Nephron progenitor cell (in vitro differentiated cells): ENCODE data around the gene APLP2.
A peak's percentile ranks its signal among the peaks of the same experiment; 100 is the strongest.

ENCODE experiments used
- DNase-seq: peaks from one replicate; pipeline ENCODE4 v3.0.0; 2021
- H3K27ac Mint-ChIP-seq: 2 replicates; pipeline ENCODE4 v1.8.0; 2021; ENCODE audit warnings: mild to moderate bottlenecking, moderate library complexity, mixed read lengths
- H3K27me3 Mint-ChIP-seq: 2 replicates; pipeline ENCODE4 v1.8.0; 2021; ENCODE audit warnings: mild to moderate bottlenecking, low read depth, mixed read lengths; ENCODE audit not compliant: poor library complexity
- H3K36me3 Mint-ChIP-seq: 2 replicates; pipeline ENCODE4 v1.8.0; 2021; ENCODE audit warnings: low read depth, mixed read lengths
- H3K4me1 Mint-ChIP-seq: 2 replicates; pipeline ENCODE4 v1.8.0; 2021; ENCODE audit warnings: mixed read lengths
- H3K4me3 Mint-ChIP-seq: 2 replicates; pipeline ENCODE4 v1.8.0; 2021; ENCODE audit warnings: mild to moderate bottlenecking, moderate library complexity, mixed read lengths
- H3K9me3 Mint-ChIP-seq: 2 replicates; pipeline ENCODE4 v1.8.0; 2021; ENCODE audit warnings: mild to moderate bottlenecking, moderate library complexity, mixed read lengths
- CTCF ChIP-seq: fragments of 200-600 bp; sonication (generic); IDR thresholded peaks from 2 replicates; pipeline ENCODE4 v1.5.0; 2021; ENCODE audit warnings: antibody characterized with exemption

Gene APLP2

DNA sequence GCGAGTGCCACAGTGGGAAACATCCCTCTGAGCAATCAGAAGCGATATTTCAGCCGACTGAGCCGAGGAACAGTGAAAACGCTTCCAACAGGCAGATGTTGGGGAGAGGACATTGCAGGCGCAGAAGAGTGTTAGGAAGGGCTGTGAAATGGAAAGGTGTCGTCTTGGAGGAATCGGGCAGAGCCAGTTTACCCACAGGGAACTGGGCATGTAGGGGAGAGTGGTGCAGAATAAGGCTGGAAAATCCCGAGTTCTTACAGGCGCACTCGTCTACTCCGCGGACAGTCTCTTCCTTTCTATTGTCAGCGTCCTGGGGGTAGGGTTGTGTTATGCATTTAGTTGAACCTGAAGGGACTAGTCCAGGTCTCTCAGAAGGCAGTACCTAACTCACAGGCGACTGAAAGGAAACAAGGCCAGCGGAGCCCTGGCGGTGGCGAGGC is 1.1 kb upstream of the APLP2 start:
- no peak overlapping the region for H3K27ac Mint-ChIP-seq
- TF ChIP-seq CTCF, result no peak
- peaks cover 10% of the 10 kb centered on the region for H3K27me3 Mint-ChIP-seq
- H3K9me3 Mint-ChIP-seq, result no peaks in the 10 kb centered on the region
- no peak for DNase-seq
- H3K36me3 Mint-ChIP-seq, result peaks cover under 1% of the 10 kb centered on the region
- peaks cover 52% of the 10 kb centered on the region for H3K4me1 Mint-ChIP-seq
- peak overlapping the region; percentile 89 for H3K4me3 Mint-ChIP-seq

- Mint-ChIP-seq H3K27ac (peak overlapping the region; percentile 77), H3K27me3 (peaks cover 4% of the 10 kb centered on the region), H3K36me3 (peaks cover 6% of the 10 kb centered on the region), H3K4me3 (peak overlapping the region; percentile 89), H3K4me1 (peaks cover 54% of the 10 kb centered on the region), H3K9me3 (peaks cover 3% of the 10 kb centered on the region)
- no peak for TF ChIP-seq CTCF
- no peak for DNase-seq
These were observed 572 bp upstream of the APLP2 start for GRCh38 chr11:130068986-130069658.

DNA sequence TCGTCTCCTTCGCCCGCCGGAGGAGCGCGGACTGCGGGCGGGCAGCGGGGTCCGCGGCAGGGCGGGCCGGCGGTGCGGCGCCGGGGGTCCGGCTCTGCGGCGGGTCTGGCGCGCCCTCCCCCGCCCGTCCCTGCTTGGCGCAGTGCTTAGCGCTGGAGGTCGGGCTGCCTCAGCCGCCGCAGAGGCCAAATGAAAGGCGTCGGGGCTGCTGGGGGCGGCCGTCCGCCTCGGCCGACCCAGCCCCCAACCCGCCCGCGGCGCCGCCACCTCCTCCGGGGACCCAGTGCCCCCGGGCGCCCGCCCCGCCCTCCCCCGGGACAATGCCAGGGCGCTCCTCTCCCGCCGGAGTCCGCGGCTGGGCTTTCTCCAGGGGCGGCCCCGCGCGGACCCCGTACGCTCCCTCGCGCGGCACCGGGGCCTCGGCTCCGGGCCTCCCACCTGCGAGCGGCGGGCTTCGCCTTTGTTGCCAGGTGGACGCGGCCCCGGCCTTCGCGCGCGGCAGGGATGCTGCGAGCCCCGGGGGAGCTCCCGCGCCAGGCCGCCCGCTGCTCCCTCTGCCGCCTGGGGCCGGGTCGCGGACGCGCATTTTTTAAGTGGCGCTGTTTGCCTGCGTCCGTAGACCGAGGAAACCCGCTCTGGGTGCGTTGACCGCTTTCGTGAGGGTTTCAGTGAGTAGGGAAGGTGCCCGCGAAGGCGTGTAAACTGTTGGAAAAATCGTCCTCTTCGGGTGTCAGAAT is 583 bp downstream of the APLP2 start:
- Mint-ChIP-seq H3K4me3 (peak overlapping the region; percentile 94), H3K9me3 (peaks cover 3% of the 10 kb centered on the region), H3K27me3 (peaks cover 3% of the 10 kb centered on the region), H3K36me3 (peaks cover 17% of the 10 kb centered on the region), H3K27ac (no peak overlapping the region), H3K4me1 (peaks cover 44% of the 10 kb centered on the region)
- peak; percentile 60 for DNase-seq
- TF ChIP-seq CTCF, result no peak

GRCh38 chr11:130070846-130071200 is 1.1 kb downstream of the APLP2 start:
- peak overlapping the region; percentile 98 for H3K27ac Mint-ChIP-seq
- H3K4me3 Mint-ChIP-seq, result peak overlapping the region; percentile 94
- H3K9me3 Mint-ChIP-seq, result peaks cover 3% of the 10 kb centered on the region
- DNase-seq, result peak; percentile 51
- no peak for TF ChIP-seq CTCF
- peaks cover 3% of the 10 kb centered on the region for H3K27me3 Mint-ChIP-seq
- peaks cover 44% of the 10 kb centered on the region for H3K4me1 Mint-ChIP-seq
- peaks cover 23% of the 10 kb centered on the region for H3K36me3 Mint-ChIP-seq

DNA sequence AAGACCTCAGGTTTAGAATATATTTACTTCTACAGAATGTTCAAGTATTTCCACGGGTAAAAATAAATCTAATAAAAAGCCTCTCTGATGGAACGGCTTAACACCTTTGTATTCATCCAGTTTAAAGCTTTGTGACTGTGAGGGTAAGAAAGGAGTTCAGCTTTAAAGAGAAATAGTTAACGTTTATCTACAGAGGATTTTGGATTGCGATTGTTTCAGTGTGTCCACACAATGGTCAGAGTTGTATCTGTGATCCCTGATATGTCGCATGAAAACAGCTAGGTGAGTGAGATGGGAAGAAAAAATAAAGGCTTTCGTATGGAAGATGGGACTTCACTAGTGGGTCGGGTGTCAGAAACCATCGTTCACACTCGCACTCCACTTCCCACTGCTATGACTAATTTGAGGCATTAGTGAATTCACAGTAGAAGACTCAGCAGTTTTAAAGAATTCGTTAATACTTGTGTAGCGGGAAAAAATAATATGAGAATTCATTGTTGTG is 1.6 kb downstream of the APLP2 start:
- H3K4me3 Mint-ChIP-seq, result peak overlapping the region; percentile 94
- H3K9me3 Mint-ChIP-seq, result peaks cover 3% of the 10 kb centered on the region
- no peak for TF ChIP-seq CTCF
- H3K4me1 Mint-ChIP-seq, result peaks cover 44% of the 10 kb centered on the region
- DNase-seq, result no peak
- H3K27ac Mint-ChIP-seq, result peak overlapping the region; percentile 98
- H3K36me3 Mint-ChIP-seq, result peaks cover 26% of the 10 kb centered on the region
- peaks cover 3% of the 10 kb centered on the region for H3K27me3 Mint-ChIP-seq
